ENCODE measurements around the gene REC114. TPM values are rescaled to one million over a fixed set of nuclear protein-coding genes. Genes with fewer than 3 reads are reported as not detected.
"Not testable (repeated sequence)": the region's sequence is repeated elsewhere in the genome, so short reads cannot be mapped to it uniquely, and the experiment has no call there.

REC114 gene
- total and polyA plus RNA-seq, 10 of the 15 experiments (the other 5 are each of a cell fraction or from before 2014, with no cell fraction given), result not detected

DNA sequence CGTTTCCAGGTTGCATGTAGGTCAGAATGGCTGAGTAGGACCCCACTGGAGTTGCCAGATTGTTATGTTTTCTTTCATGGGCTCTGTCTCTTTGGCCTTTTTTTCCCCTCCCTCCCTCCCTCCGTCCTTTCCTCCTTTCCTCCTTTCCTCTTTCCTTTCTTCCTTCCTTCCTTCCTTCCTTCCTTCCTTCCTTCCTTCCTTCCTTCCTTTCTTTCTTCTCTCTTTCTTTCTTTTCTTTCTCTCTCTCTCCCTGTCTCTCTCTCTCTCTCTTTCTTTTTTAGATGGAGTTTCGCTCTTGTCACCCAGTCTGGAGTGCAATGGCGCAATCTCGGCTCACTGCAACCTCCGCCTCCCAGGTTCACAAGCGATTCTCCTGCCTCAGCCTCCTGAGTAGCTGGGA lies 11.6 kb upstream of the REC114 start:
- H3K27me3 ChIP-seq (replicated peaks in 1 of 2; ENCODE audit: control insufficient read depth in 2 of 2, insufficient read depth in 2 of 2, low read length in 1 of 2); H3K9me3 ChIP-seq (replicated peaks; ENCODE audit: control insufficient read depth, insufficient read depth, low read length); ATAC-seq; H3K27ac ChIP-seq (ENCODE audit: control insufficient read depth, insufficient read depth); H3K36me3 ChIP-seq (ENCODE audit: control insufficient read depth in 2 of 2, insufficient read depth in 2 of 2, low read length in 1 of 2); H3K9ac ChIP-seq (ENCODE audit: control insufficient read depth, insufficient read depth, low read length); BruUV-seq (replicated peaks); in situ Hi-C loops (cut with MboI); DNase-seq (ENCODE audit: low read depth, low spot score); H3K4me3 ChIP-seq; intact Hi-C loops (cut with micrococcal nuclease; ENCODE audit: unreplicated experiment); POLR2A ChIA-PET; FAIRE-seq; H2AFZ ChIP-seq (ENCODE audit: control insufficient read depth, low read depth, low read length); SMC1A ChIA-PET (ENCODE audit: uncharacterized antibody, unreplicated experiment); H3K79me2 ChIP-seq (ENCODE audit: control insufficient read depth, insufficient read depth, low read length); RAD21 ChIA-PET (ENCODE audit: unreplicated experiment); H3K4me2 ChIP-seq (ENCODE audit: control insufficient read depth, insufficient read depth); H4K20me1 ChIP-seq (ENCODE audit: control insufficient read depth, insufficient read depth); CTCF ChIA-PET; H3K4me1 ChIP-seq (ENCODE audit: control insufficient read depth, insufficient read depth, low read length): not testable (repeated sequence)
- WGBS (ENCODE audit: insufficient coverage, insufficient replicate concordance, low lambda C conversion rate, missing lambda C conversion rate), result 60% methylated on average over 7 of the region's 7 CpGs

DNA sequence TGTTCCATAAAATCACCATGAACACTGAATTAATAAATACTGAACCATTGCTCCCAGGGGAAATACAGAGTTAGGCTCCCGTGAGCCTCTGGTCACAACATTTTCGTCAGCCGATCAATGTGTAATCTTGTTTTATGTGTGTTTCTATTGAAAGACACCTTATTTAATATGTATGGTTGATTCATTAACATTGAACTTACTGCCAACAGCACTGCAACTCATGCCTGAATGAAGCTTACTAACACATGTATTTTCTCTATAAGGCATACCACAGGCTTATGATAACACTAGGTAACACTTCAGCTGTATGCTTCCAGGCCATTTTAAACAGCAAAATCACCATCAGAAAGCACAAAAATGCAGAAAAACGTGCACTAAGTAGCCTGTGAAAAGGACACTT lies 9.1 kb upstream of the REC114 start:
- ChIA-PET RAD21 (ENCODE audit: unreplicated experiment) (no interaction called here), CTCF (interaction anchor here (1.3 kb wide), 1 partner anchor 202 kb away, joined by 3 read pairs; no protein-coding TSS in a partner anchor), POLR2A (no interaction called here), SMC1A (ENCODE audit: uncharacterized antibody, unreplicated experiment) (interaction anchor here (1.3 kb wide), 1 partner anchor 32 kb away, joined by 3 read pairs; no protein-coding TSS in a partner anchor)
- Histone ChIP-seq H3K4me2 (ENCODE audit: control insufficient read depth, insufficient read depth) (no peak overlapping the region), H3K9me3 (replicated peaks; ENCODE audit: control insufficient read depth, insufficient read depth, low read length) (no peaks in the 10 kb centered on the region), H3K27ac (ENCODE audit: control insufficient read depth, insufficient read depth) (no peak overlapping the region), H3K27me3 (replicated peaks in 1 of 2; ENCODE audit: control insufficient read depth in 2 of 2, insufficient read depth in 2 of 2, low read length in 1 of 2) (no peaks in the 10 kb centered on the region; a peak in 2 of 4 replicates), H3K4me1 (ENCODE audit: control insufficient read depth, insufficient read depth, low read length) (no peaks in the 10 kb centered on the region), H2AFZ (ENCODE audit: control insufficient read depth, low read depth, low read length) (no peak overlapping the region), H3K79me2 (ENCODE audit: control insufficient read depth, insufficient read depth, low read length) (no peaks in the 10 kb centered on the region), H4K20me1 (ENCODE audit: control insufficient read depth, insufficient read depth) (no peaks in the 10 kb centered on the region), H3K36me3 (ENCODE audit: control insufficient read depth in 2 of 2, insufficient read depth in 2 of 2, low read length in 1 of 2) (no peaks in the 10 kb centered on the region), H3K4me3 (no peak overlapping the region), H3K9ac (ENCODE audit: control insufficient read depth, insufficient read depth, low read length) (no peak overlapping the region)
- no TSS peak for BruUV-seq (replicated peaks)
- intact Hi-C loops (cut with micrococcal nuclease; ENCODE audit: unreplicated experiment), result no loop called here
- 42% methylated on average over 4 of the region's 4 CpGs for WGBS (ENCODE audit: insufficient coverage, insufficient replicate concordance, low lambda C conversion rate, missing lambda C conversion rate)
- ATAC-seq (no peak), DNase-seq (ENCODE audit: low read depth, low spot score) (no peak), FAIRE-seq (no peak)
- in situ Hi-C loops (cut with MboI), result no loop called here
- no peak for TF ChIP-seq CHD2 (IDR thresholded peaks at IDR 0.05; ENCODE audit: borderline replicate concordance, low read depth, low read length)

All from GM12878 (cell line).